ENCODE results near the gene GPRIN1. TPM values are rescaled to one million over a fixed set of nuclear protein-coding genes. Genes with fewer than 3 reads are reported as not detected.

The GPRIN1 gene
- total RNA-seq, 1 experiment from 2014 or later = 19.9 TPM

- no peak for DNase-seq (ENCODE audit: low spot score)
- in situ Hi-C loops (cut with HindIII; ENCODE audit: low sequenced_read_pairs) = no loop called here
Measured at GRCh38 chr5:176589039-176589769, 20.8 kb downstream of the GPRIN1 start.

- in situ Hi-C loops (cut with HindIII; ENCODE audit: low sequenced_read_pairs) = no loop called here
- DNase-seq (ENCODE audit: low spot score) = no peak
Measured at GRCh38 chr5:176588297-176588696, 21.7 kb downstream of the GPRIN1 start.

- no peak for DNase-seq (ENCODE audit: low spot score)
- in situ Hi-C loops (cut with HindIII; ENCODE audit: low sequenced_read_pairs) = no loop called here
Measured at GRCh38 chr5:176587398-176587797, 22.6 kb downstream of the GPRIN1 start.

DNA sequence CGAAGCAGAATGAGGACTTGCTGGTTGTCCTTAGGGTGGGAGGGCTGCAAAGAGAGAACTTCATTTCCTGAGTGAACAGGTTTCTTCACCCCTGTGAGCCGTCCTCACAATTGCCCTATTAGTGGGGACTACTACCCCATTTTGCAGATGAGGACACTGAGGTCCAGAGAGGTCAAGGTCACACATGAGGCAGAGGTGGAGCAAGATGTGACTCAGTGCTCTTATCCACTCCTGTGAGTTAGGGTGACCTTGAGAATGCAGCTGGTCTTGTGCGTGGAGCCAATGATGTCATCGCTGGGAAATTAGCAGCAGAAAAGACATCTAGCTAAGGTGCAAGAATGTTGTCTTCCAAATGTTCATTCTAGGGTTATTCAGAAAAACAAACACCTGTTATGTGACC, 26.9 kb downstream of the GPRIN1 start:
- no peak for DNase-seq (ENCODE audit: low spot score)
- in situ Hi-C loops (cut with HindIII; ENCODE audit: low sequenced_read_pairs) = no loop called here

- DNase-seq (ENCODE audit: low spot score) = no peak
- in situ Hi-C loops (cut with HindIII; ENCODE audit: low sequenced_read_pairs) = no loop called here
Measured at GRCh38 chr5:176581361-176581760, 28.6 kb downstream of the GPRIN1 start.

DNA sequence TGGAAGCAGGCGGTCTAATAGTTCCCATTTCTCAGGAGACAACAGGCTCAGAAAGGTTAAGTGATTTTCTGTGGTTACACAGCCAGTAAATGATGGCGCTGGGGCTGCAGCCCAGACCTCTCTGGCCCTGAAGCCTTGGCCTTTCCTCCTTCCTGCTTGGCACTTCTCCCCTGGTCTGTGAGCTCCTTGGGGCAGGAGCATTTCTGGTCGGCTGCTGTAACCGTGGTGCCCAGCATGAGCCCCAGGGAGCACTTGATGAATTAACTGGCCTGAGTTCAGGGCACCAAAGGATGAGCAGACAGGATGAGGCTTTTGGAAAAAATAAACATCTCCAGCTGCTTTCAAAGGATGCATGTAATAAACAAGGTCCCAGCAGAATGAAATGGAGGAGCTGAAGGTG, 30.6 kb downstream of the GPRIN1 start:
- in situ Hi-C loops (cut with HindIII; ENCODE audit: low sequenced_read_pairs) = no loop called here
- no peak for DNase-seq (ENCODE audit: low spot score)

DNA sequence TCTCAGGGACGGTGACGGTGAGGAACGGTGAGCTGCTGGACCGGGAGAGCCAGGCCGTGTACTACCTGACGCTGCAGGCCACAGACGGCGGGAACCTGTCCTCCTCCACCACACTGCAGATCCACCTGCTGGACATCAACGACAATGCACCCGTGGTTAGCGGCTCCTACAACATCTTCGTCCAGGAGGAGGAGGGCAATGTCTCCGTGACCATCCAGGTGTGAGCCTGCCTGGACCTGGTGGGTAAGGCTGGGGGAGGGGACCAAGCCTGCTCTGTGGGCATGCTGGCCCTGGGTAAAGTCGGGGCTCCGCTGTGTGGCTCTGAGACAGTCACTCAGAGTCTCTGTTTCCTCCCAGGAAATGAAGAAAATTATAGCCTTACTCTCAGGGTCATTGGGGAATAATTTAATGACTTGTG, 31.6 kb downstream of the GPRIN1 start:
- in situ Hi-C loops (cut with HindIII; ENCODE audit: low sequenced_read_pairs) = no loop called here
- peak; percentile 88 for DNase-seq (ENCODE audit: low spot score)

DNA sequence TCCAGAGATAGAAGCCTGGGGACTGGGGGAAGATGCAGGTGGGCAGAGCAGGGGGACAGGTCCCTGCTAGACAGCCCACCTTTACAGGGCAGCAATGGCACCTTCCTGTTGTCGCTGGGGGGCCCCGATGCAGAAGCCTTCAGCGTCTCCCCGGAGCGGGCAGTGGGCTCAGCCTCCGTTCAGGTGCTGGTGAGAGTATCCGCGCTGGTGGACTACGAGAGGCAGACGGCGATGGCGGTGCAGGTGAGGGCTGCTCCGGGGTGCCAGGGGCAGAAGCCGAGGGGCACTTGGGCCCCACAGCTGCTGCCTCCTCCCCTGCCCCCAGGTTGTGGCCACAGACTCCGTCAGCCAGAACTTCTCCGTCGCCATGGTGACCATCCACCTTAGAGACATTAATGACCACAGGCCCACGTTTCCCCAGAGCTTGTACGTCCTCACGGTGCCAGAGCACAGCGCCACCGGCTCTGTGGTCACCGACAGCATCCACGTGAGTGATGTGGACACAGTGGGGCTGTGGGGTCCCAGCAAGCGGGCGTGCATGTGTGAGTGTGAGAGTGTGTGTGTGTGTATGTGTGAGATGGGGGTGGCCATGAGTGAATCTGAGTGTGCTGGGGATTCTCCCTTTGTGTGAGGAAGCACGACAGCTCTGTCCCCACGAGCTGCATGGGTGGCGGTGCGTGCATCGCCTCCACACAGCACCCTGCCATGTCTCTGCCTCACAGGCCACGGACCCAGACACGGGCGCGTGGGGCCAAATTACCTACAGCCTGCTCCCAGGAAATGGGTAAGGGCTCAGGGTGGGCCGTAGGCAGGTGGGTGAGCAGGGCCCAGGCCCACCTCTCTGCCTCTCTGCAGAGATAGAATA, 32.4 kb downstream of the GPRIN1 start:
- DNase-seq (ENCODE audit: low spot score) = no peak
- in situ Hi-C loops (cut with HindIII; ENCODE audit: low sequenced_read_pairs) = no loop called here

DNA sequence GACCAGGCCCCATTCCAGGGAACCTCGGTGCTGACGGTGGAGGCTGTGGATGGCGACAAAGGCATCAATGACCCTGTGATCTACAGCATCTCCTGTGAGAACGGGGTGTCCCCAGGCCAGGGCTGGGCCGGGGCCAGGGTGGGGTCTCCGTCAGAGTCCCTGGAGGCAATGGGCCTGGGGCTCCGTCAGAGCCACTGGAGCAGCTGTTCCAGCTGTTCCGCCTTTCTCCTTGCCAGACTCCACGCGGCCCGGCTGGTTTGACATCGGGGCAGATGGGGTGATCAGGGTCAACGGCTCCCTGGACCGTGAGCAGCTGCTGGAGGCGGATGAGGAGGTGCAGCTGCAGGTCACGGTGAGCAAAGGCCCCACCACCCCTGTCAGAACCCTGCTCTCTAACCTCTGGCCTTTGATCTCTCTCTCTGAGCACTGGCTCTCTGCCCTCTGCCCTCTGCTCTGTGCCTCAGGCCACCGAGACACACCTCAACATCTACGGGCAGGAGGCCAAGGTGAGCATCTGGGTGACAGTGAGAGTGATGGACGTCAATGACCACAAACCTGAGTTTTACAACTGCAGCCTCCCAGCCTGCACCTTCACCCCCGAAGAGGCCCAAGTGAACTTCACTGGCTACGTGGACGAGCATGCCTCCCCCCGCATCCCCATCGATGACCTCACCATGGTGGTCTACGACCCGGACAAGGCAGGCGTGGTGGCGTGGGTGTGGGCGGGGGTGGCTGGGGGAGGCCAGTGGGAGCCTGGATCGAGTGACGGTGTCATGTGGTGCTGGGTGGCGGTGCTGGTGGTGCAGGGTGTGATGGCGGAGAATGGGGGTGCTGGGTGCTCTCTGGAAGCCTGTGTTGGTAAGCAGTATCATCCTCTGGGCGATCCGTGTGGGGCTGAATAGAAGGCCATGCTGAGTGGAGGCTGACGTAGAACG, 34.2 kb downstream of the GPRIN1 start:
- in situ Hi-C loops (cut with HindIII; ENCODE audit: low sequenced_read_pairs) = no loop called here
- DNase-seq (ENCODE audit: low spot score) = no peak

GRCh38 chr5:176575066-176575465, 34.9 kb downstream of the GPRIN1 start:
- DNase-seq (ENCODE audit: low spot score) = no peak
- in situ Hi-C loops (cut with HindIII; ENCODE audit: low sequenced_read_pairs) = no loop called here

- DNase-seq (ENCODE audit: low spot score) = no peak
- in situ Hi-C loops (cut with HindIII; ENCODE audit: low sequenced_read_pairs) = no loop called here
Measured at GRCh38 chr5:176574297-176574591, 35.7 kb downstream of the GPRIN1 start.

DNA sequence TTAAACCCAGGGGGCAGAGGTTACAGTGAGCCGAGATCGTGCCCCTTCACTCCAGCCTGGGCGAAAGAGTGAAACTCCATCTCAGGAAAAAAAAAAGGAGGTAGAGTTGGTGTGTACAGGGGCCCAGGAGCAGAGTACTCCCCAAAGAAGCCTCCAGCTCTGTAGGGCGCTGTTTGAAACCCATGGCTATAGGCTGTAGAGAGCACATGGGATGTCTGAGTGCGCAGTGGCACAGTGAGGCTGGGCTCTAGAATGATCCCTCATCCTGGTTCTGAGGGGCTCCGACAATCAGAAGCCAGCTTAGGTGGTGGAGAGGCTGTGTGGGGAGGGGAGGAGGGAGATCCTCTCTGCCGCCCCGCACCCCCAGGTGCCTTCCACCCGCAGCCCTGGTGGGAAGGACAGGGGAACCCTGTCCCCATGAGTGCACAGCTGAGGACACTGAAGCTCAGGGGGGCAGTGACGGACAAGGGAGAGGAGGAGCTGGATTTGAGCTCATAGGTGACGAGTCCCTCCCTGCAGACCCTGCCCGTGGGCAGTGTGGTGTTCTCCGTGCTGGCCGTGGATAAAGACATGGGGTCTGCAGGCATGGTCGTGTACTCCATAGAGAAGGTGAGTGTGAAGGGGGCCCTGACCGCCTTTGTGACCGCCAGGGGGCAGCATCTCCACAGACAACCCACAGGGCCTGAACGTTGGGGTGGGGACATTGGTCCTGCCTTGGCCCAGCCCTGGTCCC, 36.2 kb downstream of the GPRIN1 start:
- in situ Hi-C loops (cut with HindIII; ENCODE audit: low sequenced_read_pairs) = no loop called here
- peak; percentile 76 for DNase-seq (ENCODE audit: low spot score)

DNA sequence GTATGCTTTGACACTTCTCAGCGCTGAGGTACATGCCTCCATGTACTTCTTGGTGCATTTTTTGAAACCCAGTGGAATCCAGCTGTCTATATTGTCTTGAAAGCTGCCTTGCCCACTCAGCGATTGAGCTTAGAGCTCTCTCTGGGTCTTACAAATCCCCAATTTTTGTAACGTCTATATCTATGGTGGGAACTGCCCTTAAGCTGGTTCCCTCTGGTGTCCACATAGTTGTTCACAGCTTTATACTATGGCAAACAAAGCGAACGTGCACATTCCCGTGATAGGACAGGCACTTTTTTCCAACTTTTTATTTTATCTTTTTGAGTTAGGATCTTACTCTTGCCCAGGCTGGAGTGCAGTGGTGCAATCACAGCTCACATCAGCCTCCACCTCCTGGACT, 39.9 kb downstream of the GPRIN1 start:
- in situ Hi-C loops (cut with HindIII; ENCODE audit: low sequenced_read_pairs) = no loop called here
- no peak for DNase-seq (ENCODE audit: low spot score)

DNA sequence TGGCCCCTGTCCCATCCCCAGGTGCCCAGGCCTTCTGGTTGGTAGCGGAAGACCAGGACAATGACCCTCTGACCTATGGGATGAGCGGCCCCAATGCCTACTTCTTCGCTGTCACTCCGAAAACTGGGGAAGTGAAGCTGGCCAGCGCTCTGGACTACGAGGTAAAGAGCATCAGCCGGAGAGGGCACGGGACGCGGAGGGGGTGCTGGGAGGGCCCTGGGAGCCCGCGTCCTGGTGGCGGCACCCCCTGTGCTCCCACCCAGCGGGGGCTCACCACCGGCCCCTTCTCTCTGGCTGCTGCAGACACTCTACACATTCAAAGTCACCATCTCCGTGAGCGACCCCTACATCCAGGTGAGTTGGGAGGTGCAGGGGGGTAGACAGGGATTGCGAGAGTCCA, 41.3 kb downstream of the GPRIN1 start:
- DNase-seq (ENCODE audit: low spot score) = no peak
- in situ Hi-C loops (cut with HindIII; ENCODE audit: low sequenced_read_pairs) = no loop called here

DNA sequence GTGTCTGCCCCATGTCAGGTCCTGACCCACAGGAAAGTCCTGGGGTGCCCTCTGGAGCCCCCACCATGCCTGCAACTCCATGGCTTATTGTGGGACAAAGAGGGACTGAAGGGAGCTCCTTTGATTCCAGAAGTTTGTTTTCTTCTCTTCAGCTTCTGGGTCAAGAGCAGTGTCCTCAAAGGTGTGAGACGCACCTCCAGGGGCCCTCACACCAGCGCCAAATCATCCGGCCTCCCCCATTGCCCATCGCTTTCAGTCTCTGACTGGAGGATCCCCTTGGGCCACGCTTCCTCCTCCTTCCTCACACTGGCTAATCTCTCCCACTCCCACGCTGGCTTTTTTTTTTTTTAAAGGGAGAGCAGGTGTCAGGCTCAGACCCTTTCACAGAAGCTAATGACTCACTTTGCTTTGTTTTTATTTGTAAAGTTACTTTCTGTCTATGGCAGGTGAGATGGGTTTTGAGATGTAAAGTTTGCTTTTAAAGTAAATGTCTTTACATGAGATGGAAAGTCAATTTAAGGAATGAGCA, 44.1 kb downstream of the GPRIN1 start:
- DNase-seq (ENCODE audit: low spot score) = no peak
- in situ Hi-C loops (cut with HindIII; ENCODE audit: low sequenced_read_pairs) = no loop called here

- no peak for DNase-seq (ENCODE audit: low spot score)
- in situ Hi-C loops (cut with HindIII; ENCODE audit: low sequenced_read_pairs) = no loop called here
Measured at GRCh38 chr5:176564002-176564401, 46.0 kb downstream of the GPRIN1 start.

DNA sequence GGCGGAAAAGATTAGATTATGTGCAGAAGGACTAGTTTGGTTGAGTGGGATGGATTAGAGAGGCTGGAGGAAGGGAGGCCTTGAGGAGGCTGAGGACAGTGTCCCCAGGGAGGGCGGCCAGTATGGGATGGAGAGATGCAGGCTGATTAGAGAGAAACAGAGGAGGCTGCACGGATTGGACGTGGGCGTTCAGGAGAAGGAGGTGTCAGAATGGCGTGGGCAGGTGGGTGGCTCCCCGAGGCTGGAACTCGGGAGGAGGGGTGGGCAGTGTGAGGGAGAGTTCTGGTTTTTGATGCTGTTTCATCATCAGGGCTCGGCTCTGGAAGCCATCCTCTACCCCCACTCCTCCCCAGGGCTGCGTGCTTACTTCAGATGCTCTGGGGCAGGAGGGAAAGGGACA, 47.8 kb downstream of the GPRIN1 start:
- no peak for DNase-seq (ENCODE audit: low spot score)
- in situ Hi-C loops (cut with HindIII; ENCODE audit: low sequenced_read_pairs) = no loop called here

DNA sequence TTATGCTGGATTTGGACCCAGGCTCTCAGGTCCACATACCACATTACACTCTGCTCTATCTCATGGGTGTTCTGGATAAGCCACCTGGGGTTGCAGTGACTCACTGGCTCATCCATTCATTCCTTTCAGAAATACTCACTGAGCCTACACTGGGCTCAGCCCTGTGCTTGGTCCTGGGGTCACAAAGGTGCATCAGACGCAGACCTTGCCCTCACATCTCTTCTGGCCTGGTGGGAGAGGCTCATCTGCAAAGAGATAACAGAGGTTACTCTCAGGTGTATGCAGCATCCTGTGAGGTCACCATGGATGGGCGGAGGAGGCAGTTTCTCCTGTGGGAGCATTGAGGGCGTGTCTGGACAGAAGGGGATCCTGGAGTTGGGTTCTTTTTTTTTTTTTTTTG, 48.7 kb downstream of the GPRIN1 start:
- in situ Hi-C loops (cut with HindIII; ENCODE audit: low sequenced_read_pairs) = no loop called here
- DNase-seq (ENCODE audit: low spot score) = no peak

DNA sequence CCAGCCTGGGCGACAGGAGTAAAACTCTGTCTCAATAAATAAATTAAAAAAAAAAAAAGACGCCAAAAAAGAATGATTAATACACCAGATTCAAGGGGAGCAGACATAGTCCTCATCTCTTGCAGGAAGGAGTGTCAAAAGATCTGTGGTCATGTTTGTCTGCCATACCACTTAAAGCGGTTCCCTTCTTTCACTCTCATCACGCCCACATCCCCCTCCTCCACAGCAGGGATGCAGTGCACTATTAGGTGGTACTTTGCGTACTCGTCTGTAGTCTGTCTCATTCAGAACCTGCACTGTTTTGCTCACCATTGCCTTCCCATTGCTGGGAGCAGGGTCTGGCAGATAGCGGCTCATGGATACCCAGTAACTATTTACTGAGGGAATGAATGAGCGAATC, 49.6 kb downstream of the GPRIN1 start:
- DNase-seq (ENCODE audit: low spot score) = no peak
- in situ Hi-C loops (cut with HindIII; ENCODE audit: low sequenced_read_pairs) = no loop called here

Data from G401 (cell line).